Nephron progenitor cell (in vitro differentiated cells): Measurements from ENCODE around the gene SYNJ2.

Source experiments
- DNase-seq: peaks from one replicate; pipeline ENCODE4 v3.0.0; 2021
- H3K27ac Mint-ChIP-seq: 2 replicates; pipeline ENCODE4 v1.8.0; 2021; ENCODE audit warnings: mild to moderate bottlenecking, moderate library complexity, mixed read lengths
- H3K27me3 Mint-ChIP-seq: 2 replicates; pipeline ENCODE4 v1.8.0; 2021; ENCODE audit warnings: mild to moderate bottlenecking, low read depth, mixed read lengths; ENCODE audit not compliant: poor library complexity
- H3K36me3 Mint-ChIP-seq: 2 replicates; pipeline ENCODE4 v1.8.0; 2021; ENCODE audit warnings: low read depth, mixed read lengths
- H3K4me1 Mint-ChIP-seq: 2 replicates; pipeline ENCODE4 v1.8.0; 2021; ENCODE audit warnings: mixed read lengths
- H3K4me3 Mint-ChIP-seq: 2 replicates; pipeline ENCODE4 v1.8.0; 2021; ENCODE audit warnings: mild to moderate bottlenecking, moderate library complexity, mixed read lengths
- H3K9me3 Mint-ChIP-seq: 2 replicates; pipeline ENCODE4 v1.8.0; 2021; ENCODE audit warnings: mild to moderate bottlenecking, moderate library complexity, mixed read lengths
- TF ChIP-seq, protein P1 (sequence below): fragments of 200-600 bp; sonication (generic); IDR thresholded peaks from 2 replicates; pipeline ENCODE4 v1.5.0; 2021; ENCODE audit warnings: antibody characterized with exemption

SYNJ2 gene

DNA sequence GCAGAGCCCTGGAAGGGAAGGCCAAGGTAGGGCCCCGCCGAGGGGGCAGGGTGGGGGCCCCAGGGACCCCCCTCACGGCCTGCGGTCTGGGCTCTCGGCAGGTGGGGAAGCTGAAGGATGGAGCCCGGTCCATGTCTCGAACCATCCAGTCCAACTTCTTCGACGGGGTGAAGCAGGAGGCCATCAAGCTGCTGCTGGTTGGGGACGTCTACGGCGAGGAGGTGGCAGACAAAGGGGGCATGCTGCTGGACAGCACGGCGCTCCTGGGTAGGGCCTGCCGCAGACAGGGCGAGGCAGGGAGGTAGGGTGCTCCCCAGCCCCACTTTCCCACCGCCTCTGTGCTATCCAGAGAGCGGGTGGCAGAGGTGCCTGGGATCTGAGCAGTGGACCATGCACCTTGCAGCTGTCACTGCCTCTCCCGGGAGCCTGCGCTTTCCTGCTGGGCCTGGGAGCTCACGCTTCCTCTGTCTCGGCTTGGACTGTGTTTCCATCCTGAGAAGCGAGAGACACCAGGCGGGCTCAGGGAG, 83.1 kb downstream of the SYNJ2 start:
- no peak overlapping the region for H3K27ac Mint-ChIP-seq

DNA sequence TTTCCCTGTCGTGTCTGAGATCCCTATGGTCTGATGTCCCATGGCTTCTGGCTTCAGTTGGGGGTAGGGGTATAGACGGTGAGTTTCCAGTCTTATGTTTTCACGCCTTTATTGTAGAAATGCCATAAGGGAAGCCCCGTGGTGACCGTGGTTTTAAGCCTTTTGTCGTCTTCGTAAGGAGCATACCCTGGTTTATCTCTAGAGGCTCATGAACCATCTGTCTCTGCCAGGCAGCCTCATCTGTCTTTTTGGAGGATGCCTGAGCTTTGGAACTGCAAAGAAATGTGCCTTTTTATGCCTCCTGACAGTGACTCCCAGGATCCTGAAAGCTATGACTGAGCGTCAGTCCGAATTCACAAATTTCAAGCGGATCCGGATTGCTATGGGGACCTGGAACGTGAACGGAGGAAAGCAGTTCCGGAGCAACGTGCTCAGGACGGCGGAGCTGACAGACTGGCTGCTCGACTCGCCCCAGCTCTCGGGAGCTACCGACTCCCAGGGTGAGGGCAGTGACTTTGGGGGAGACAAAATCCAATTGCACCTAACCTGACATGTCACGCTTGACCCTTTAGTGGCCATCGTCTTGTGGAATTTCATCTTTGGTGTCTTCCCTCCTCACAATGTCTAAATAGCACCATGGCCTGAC, 84.6 kb downstream of the SYNJ2 start:
- Mint-ChIP-seq H3K27ac (no peak overlapping the region), H3K4me3 (no peak overlapping the region), H3K9me3 (no peaks in the 10 kb centered on the region), H3K36me3 (peaks cover 8% of the 10 kb centered on the region), H3K27me3 (peaks cover 2% of the 10 kb centered on the region), H3K4me1 (peaks cover 28% of the 10 kb centered on the region)
- no peak for DNase-seq
- TF ChIP-seq, protein P1, sequence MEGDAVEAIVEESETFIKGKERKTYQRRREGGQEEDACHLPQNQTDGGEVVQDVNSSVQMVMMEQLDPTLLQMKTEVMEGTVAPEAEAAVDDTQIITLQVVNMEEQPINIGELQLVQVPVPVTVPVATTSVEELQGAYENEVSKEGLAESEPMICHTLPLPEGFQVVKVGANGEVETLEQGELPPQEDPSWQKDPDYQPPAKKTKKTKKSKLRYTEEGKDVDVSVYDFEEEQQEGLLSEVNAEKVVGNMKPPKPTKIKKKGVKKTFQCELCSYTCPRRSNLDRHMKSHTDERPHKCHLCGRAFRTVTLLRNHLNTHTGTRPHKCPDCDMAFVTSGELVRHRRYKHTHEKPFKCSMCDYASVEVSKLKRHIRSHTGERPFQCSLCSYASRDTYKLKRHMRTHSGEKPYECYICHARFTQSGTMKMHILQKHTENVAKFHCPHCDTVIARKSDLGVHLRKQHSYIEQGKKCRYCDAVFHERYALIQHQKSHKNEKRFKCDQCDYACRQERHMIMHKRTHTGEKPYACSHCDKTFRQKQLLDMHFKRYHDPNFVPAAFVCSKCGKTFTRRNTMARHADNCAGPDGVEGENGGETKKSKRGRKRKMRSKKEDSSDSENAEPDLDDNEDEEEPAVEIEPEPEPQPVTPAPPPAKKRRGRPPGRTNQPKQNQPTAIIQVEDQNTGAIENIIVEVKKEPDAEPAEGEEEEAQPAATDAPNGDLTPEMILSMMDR, result no peak

More for the DNA sequence above, 83.1 kb downstream of the SYNJ2 start:
- H3K27me3 Mint-ChIP-seq, result peaks cover 2% of the 10 kb centered on the region
- H3K4me1 Mint-ChIP-seq, result peaks cover 33% of the 10 kb centered on the region
- DNase-seq, result no peak
- H3K36me3 Mint-ChIP-seq, result peaks cover 8% of the 10 kb centered on the region
- no peak overlapping the region for H3K4me3 Mint-ChIP-seq
- H3K9me3 Mint-ChIP-seq, result no peaks in the 10 kb centered on the region
- TF ChIP-seq, protein P1, result no peak

DNA sequence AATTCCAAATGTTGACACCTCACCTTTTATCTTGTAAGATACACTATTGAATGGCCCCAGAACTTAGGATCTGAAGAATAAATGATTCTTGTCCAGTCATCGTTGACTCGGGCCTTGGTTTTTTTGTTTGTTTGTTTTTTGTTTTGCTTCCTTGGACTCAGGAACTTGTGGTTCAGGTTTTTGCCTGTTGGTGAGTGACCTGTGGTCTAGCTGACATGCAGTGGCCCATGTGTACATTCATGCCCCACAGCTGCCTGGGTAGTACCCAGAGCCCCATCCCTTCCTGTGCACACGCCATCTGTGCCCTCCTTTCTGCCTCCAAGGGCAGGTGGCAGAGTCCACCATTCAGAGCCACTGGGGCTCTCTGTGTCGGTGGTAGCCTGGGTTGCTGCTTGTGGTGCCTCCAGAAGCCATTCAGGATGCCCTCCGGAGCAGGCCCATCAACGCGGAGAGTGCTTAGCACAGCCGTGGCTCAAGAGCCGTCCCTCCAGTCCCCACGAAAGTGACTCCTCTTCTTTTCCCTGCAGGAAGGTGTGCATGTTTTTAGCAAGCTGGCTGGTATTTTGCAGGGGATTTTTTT, 85.9 kb downstream of the SYNJ2 start:
- no peak overlapping the region for H3K4me3 Mint-ChIP-seq
- peaks cover 2% of the 10 kb centered on the region for H3K27me3 Mint-ChIP-seq
- no peak overlapping the region for H3K27ac Mint-ChIP-seq
- H3K36me3 Mint-ChIP-seq, result no peaks in the 10 kb centered on the region
- TF ChIP-seq, protein P1, result no peak
- no peaks in the 10 kb centered on the region for H3K9me3 Mint-ChIP-seq
- no peak for DNase-seq
- peaks cover 34% of the 10 kb centered on the region for H3K4me1 Mint-ChIP-seq

DNA sequence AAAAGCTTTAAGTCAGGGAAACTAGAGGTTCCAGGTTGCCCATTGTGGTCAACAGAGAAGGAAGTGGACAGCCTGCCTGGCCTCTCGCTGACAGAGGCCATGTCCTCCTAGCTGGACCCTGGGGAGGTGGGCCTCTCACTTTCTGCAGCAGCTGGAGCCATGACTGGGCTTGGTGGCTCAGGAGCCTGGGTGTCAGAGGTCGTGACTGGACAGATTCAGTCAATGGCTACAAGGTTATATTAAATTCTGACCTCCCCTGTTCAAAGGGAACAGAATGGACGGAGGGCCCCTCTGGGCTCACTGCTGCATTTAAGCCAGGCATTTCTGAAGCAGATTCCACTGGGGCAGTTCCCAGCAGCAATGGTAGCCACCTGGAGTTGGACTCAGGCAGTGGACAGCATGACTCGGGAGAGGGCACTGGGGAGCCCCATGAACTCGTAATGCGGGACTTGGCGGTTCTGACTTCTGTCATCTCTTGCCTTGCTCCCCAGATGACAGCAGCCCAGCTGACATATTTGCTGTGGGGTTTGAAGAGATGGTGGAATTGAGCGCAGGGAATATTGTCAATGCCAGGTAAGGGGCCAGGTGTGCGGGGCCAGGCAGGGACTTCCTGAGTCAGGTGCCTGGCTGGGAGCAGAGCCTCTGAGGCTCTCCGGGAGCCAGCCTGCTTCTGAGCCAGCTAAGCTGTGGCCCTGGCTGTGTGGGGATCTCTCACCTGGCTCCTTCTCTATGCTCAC, 86.7 kb downstream of the SYNJ2 start:
- no peak overlapping the region for H3K27ac Mint-ChIP-seq
- H3K4me3 Mint-ChIP-seq, result no peak overlapping the region
- H3K4me1 Mint-ChIP-seq, result peaks cover 34% of the 10 kb centered on the region
- no peaks in the 10 kb centered on the region for H3K9me3 Mint-ChIP-seq
- H3K36me3 Mint-ChIP-seq, result no peaks in the 10 kb centered on the region
- TF ChIP-seq, protein P1, result no peak
- DNase-seq, result no peak
- peaks cover 2% of the 10 kb centered on the region for H3K27me3 Mint-ChIP-seq

DNA sequence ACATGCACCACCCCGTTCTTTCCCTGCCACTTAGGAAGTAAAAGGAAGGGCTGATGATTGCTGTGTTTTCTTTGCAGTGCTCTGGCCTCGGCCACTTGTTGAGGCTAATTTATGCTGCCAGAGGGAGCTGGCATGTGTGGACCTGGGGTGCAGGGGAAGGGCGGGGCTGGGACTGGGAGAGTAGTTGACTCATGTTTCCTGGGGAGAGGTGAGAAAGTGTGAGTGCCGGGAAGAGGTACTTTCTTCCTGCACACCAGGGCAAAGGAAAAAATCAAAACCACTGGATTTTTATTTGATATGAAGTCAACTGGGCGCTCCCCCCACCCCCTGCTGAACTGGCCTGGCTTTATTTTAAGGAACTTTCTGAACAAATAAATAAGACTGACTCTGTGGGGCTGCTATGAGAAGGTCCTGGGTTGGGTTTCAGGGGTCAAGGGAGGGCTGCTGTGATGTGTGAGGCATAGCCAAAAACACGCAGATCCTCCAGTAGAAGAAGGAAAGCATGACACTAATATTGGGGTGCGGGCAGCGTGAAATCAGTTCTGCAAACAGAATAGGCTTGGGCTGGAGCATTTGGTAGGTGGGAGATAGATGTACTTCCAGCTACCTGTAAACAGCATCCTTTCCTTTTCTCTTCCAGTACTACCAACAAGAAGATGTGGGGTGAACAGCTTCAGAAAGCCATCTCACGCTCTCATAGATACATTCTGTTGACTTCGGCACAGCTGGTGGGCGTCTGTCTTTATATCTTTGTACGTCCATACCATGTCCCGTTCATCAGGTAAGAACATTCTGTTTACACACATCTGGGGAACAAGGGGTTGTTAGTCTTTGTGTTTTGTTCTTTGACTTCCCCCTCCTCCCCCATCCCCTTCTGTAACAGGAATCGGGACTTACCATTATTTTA, 87.5 kb downstream of the SYNJ2 start:
- H3K27ac Mint-ChIP-seq, result peak overlapping the region; percentile 24
- no peak overlapping the region for H3K4me3 Mint-ChIP-seq
- no peaks in the 10 kb centered on the region for H3K9me3 Mint-ChIP-seq
- H3K4me1 Mint-ChIP-seq, result peaks cover 34% of the 10 kb centered on the region
- TF ChIP-seq, protein P1, result no peak
- no peak for DNase-seq
- peaks cover 2% of the 10 kb centered on the region for H3K27me3 Mint-ChIP-seq
- no peaks in the 10 kb centered on the region for H3K36me3 Mint-ChIP-seq
